MG63 (cell line): ENCODE results near the gene TUBB2A. TPM values are rescaled to one million over a fixed set of nuclear protein-coding genes. Genes with fewer than 3 reads are reported as not detected.

Experiments used
- DNase-seq: peaks from one replicate; pipeline ENCODE4 v3.0.0-alpha.2; 2020
- H3K27me3 ChIP-seq: fragments of 250-450 bp; sonication (Bioruptor Pico); 2 replicates; pipeline ENCODE4 v1.5.1; 2020; ENCODE audit warnings: mild to moderate bottlenecking, moderate library complexity
- H3K36me3 ChIP-seq: fragments of 250-450 bp; sonication (Bioruptor Pico); 2 replicates; pipeline ENCODE4 v1.5.1; 2020; ENCODE audit warnings: mild to moderate bottlenecking, moderate library complexity
- H3K4me3 ChIP-seq: fragments of 250-450 bp; sonication (Bioruptor Pico); 2 replicates; pipeline ENCODE4 v1.5.1; 2020; ENCODE audit warnings: mild to moderate bottlenecking, moderate library complexity
- H3K9me3 ChIP-seq: fragments of 250-450 bp; sonication (Bioruptor Pico); 2 replicates; pipeline ENCODE4 v1.5.1; 2020; ENCODE audit warnings: mild to moderate bottlenecking, moderate library complexity
- total RNA-seq: library from RNA; depleted of rRNA; stranded (reverse); fragments of >200 nt; shearing (Covaris generic); gene quantifications from 2 replicates; pipeline ENCODE4 v1.2.3, GENCODE V29; 2014; ENCODE audit warnings: low replicate concordance; rRNA removed

The TUBB2A gene
- total RNA-seq, 1 experiment from 2014 or later = 92.0 TPM

- DNase-seq = no peak
- H3K4me3 ChIP-seq = no peak overlapping the region
- H3K27me3 ChIP-seq = no peaks in the 10 kb centered on the region
- no peaks in the 10 kb centered on the region for H3K9me3 ChIP-seq
- H3K36me3 ChIP-seq = peaks cover 8% of the 10 kb centered on the region
Measured at GRCh38 chr6:3109761-3110160, 47.6 kb downstream of the TUBB2A start.

GRCh38 chr6:3108746-3109414, 48.5 kb downstream of the TUBB2A start:
- Histone ChIP-seq H3K9me3 (no peaks in the 10 kb centered on the region), H3K27me3 (no peaks in the 10 kb centered on the region), H3K4me3 (no peak overlapping the region), H3K36me3 (peaks cover 6% of the 10 kb centered on the region)
- DNase-seq = no peak

Other genes starting within 250 kb of the TUBB2A start
- 45.1 and 59.9 TPM in 2 replicates for gene SERPINB6, start 186.0 kb downstream of the TUBB2A start, total RNA-seq
- gene NQO2, start 157.7 kb downstream of the TUBB2A start, total RNA-seq = 4.2 and 17.6 TPM in 2 replicates
- 10.1 and 12.3 TPM in 2 replicates for gene RIPK1, start 89.0 kb downstream of the TUBB2A start, total RNA-seq
- 5.8 and 9.6 TPM in 2 replicates for gene BPHL, start 38.8 kb downstream of the TUBB2A start, total RNA-seq
- gene TUBB2B, start 70.1 kb upstream of the TUBB2A start, total RNA-seq = 8.6 and 27.6 TPM in 2 replicates
- gene PSMG4, start 101.4 kb upstream of the TUBB2A start, total RNA-seq = 28.6 and 36.9 TPM in 2 replicates